ENCODE measurements around the gene DTNA. TPM values are rescaled to one million over a fixed set of nuclear protein-coding genes. Genes with fewer than 3 reads are reported as not detected.

DTNA gene
- polyA plus RNA-seq (53.9 and 58.9 TPM in 2 replicates), polyA minus RNA-seq (69.1 and 91.0 TPM in 2 replicates)

- TF ChIP-seq SMC3 (conservative IDR thresholded peaks at IDR 0.05; ENCODE audit: poor library complexity) (no peak), EZH2 (IDR thresholded peaks at IDR 0.05; ENCODE audit: borderline replicate concordance, insufficient read depth, low read length, poor library complexity, severe bottlenecking) (no peak), MXI1 (conservative IDR thresholded peaks at IDR 0.05; ENCODE audit: poor library complexity, severe bottlenecking) (no peak), POLR2AphosphoS5 (IDR thresholded peaks at IDR 0.05) (no peak), EP300 (conservative IDR thresholded peaks at IDR 0.05; ENCODE audit: poor library complexity, severe bottlenecking) (no peak), RAD21 (conservative IDR thresholded peaks at IDR 0.05) (no peak), TAF1 (IDR thresholded peaks at IDR 0.05; ENCODE audit: low read depth) (no peak), CTCF (IDR thresholded peaks at IDR 0.05; ENCODE audit: poor library complexity, severe bottlenecking) (no peak), REST (IDR thresholded peaks at IDR 0.05; ENCODE audit: borderline replicate concordance) (no peak)
- Histone ChIP-seq H3K79me2 (replicated peaks; ENCODE audit: insufficient read depth, low read length) (peaks cover 22% of the 10 kb centered on the region), H3K36me3 (ENCODE audit: insufficient read depth, low read length) (no peaks in the 10 kb centered on the region), H3K27ac (ENCODE audit: low read length) (peak within 1 kb of the TSS; percentile 26), H3F3A (ENCODE audit: insufficient read depth, low read length, poor library complexity, severe bottlenecking) (no peaks in the 10 kb centered on the region), H2AFZ (ENCODE audit: low read depth, low read length) (no peak within 1 kb of the TSS), H3K27me3 (ENCODE audit: insufficient read depth, low read depth, low read length) (no peaks in the 10 kb centered on the region), H3K4me2 (ENCODE audit: low read length) (peak within 1 kb of the TSS; percentile 45), H3K4me3 (ENCODE audit: low read length) (peak within 1 kb of the TSS; percentile 49), H4K20me1 (ENCODE audit: insufficient read depth) (no peaks in the 10 kb centered on the region), H3K9me2 (ENCODE audit: insufficient read depth, low read length) (no peaks in the 10 kb centered on the region), H3K9ac (ENCODE audit: low read length) (no peak within 1 kb of the TSS), H3K9me3 (ENCODE audit: low read length) (no peaks in the 10 kb centered on the region)
Observed at GRCh38 chr18:34709750-34710441, at the start of gene DTNA. Gene DTNA, plus strand, starts transcription at chr18:34710298. Its CDS starts 45,679 bp downstream, at chr18:34755977.

- Histone ChIP-seq H3K9ac (ENCODE audit: low read length) (no peak overlapping the region), H3K9me3 (ENCODE audit: low read length) (no peaks in the 10 kb centered on the region), H3K27ac (ENCODE audit: low read length) (no peak overlapping the region), H3K4me2 (ENCODE audit: low read length) (no peak overlapping the region), H3K27me3 (ENCODE audit: insufficient read depth, low read depth, low read length) (peaks cover 2% of the 10 kb centered on the region), H3K9me2 (ENCODE audit: insufficient read depth, low read length) (no peaks in the 10 kb centered on the region), H3K4me3 (ENCODE audit: low read length) (no peak overlapping the region), H3K79me2 (replicated peaks; ENCODE audit: insufficient read depth, low read length) (no peaks in the 10 kb centered on the region), H3K36me3 (ENCODE audit: insufficient read depth, low read length) (no peaks in the 10 kb centered on the region), H2AFZ (ENCODE audit: low read depth, low read length) (no peak overlapping the region), H3F3A (ENCODE audit: insufficient read depth, low read length, poor library complexity, severe bottlenecking) (no peaks in the 10 kb centered on the region), H4K20me1 (ENCODE audit: insufficient read depth) (no peaks in the 10 kb centered on the region)
- TF ChIP-seq REST (IDR thresholded peaks at IDR 0.05; ENCODE audit: borderline replicate concordance): no peak
- TF ChIP-seq TAF1 (IDR thresholded peaks at IDR 0.05; ENCODE audit: low read depth): no peak
- TF ChIP-seq RAD21 (conservative IDR thresholded peaks at IDR 0.05): no peak
- no peak for TF ChIP-seq CTCF (IDR thresholded peaks at IDR 0.05; ENCODE audit: poor library complexity, severe bottlenecking)
- no peak for TF ChIP-seq MXI1 (conservative IDR thresholded peaks at IDR 0.05; ENCODE audit: poor library complexity, severe bottlenecking)
- TF ChIP-seq EZH2 (IDR thresholded peaks at IDR 0.05; ENCODE audit: borderline replicate concordance, insufficient read depth, low read length, poor library complexity, severe bottlenecking): no peak
- TF ChIP-seq EP300 (conservative IDR thresholded peaks at IDR 0.05; ENCODE audit: poor library complexity, severe bottlenecking): no peak
- no peak for TF ChIP-seq SMC3 (conservative IDR thresholded peaks at IDR 0.05; ENCODE audit: poor library complexity)
- no peak for TF ChIP-seq POLR2AphosphoS5 (IDR thresholded peaks at IDR 0.05)
Observed at GRCh38 chr18:34660572-34660971, 49.5 kb upstream of the DTNA start.
